ENCODE measurements around the gene COL5A3.
A peak's percentile ranks its signal among the peaks of the same experiment; 100 is the strongest.
"Not testable (repeated sequence)": the region's sequence is repeated elsewhere in the genome, so short reads cannot be mapped to it uniquely, and the experiment has no call there.

The COL5A3 gene

DNA sequence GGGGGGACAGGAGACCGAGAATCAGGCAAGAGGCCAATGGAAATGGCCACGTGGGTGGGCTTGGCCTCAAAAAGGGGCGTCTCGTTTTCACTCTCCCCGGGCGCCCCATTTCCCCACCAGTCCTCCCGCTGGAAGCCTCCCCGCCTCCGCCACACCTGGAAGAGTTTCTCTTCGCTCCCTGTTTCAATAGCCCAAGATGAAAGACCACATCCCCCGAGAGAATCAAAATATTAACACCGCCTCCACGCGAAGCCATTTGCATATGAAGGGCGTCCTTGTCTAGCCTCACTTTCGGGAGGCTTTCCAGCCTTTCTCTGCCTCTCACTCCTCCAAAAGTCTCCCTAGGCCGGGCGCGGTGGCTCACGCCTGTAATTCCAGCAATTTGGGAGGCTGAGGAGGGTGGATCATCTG lies 73.3 kb downstream of the COL5A3 start:
- DNase-seq (ENCODE audit: low read depth, low spot score), result no peak

DNA sequence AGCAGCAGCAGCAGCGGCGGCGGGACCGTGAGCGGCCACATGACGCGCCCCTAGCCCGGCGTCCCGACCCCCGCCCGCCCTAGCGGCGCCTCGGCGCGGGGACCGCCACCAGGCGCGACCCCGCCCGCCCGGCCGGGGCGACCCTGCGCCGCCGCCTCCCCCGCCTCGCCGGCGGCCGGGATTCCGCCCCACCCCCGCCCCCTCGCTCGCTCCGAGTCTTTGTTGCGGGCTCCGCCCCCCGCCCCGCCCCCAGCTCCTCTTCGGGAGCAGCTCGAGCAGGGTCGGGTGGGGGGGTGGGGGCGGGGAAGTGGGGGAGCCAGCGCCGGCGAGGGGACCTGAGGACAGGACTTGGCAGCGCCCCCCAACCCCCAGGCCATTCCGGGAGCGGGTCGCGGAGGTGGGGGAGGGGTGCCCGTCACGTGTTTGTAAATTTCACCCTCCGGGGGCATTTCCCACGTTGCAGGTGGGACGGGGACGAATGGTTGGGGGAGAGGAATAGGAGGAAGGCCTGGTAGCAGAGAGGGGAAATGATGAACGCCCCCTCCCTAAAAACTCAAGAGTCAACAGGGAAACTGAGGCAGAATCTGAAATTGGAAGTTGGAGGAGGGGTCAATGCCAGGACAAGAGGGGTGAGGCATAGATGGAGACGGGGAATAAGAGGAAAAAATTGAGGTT lies 73.8 kb downstream of the COL5A3 start, which contains the start of gene OLFM2:
TSS of gene OLFM2 (minus strand) at position 190 of the 675 bp plus-strand sequence. CDS start at position 41, 149 bp downstream.
- DNase-seq (ENCODE audit: low read depth, low spot score), result no peak

DNA sequence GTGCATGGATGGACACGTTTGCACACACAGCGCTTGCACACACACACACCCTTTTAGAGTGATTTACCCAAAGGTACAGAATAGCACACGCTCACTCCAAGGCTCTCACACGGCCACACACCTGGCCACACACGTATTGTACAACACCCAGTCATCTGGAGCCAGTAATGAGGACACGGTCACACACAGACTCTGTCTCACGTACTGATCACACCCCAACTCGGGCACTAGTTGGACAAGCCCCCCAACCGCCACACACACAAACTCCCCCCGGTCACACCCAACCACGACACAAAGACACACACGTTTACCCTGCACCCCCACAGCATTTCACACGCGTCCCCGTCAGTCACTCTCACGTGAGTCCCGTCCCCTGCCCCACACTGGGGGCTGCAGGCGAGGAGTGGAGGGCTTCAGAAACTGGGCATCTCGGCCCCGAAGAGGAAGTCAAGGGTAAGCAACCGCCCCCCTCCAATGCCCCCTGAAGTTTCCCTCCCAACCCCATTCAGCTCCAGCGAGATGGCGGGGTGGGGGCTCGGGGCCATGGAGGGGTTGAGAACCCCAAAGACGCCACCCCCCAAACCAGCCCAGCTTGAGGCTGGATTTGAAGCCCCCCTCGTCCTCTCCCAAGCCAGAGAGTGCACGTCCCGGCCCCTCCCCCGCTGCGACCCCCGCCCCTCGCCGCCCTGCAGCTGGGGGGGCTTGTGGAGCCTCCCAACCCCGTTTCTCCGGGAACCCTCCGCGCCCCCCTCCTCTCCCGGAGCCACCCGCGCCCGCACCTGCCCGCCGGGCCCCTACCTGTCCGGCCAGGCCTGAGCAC lies 74.6 kb downstream of the COL5A3 start:
- no peak for DNase-seq (ENCODE audit: low read depth, low spot score)

DNA sequence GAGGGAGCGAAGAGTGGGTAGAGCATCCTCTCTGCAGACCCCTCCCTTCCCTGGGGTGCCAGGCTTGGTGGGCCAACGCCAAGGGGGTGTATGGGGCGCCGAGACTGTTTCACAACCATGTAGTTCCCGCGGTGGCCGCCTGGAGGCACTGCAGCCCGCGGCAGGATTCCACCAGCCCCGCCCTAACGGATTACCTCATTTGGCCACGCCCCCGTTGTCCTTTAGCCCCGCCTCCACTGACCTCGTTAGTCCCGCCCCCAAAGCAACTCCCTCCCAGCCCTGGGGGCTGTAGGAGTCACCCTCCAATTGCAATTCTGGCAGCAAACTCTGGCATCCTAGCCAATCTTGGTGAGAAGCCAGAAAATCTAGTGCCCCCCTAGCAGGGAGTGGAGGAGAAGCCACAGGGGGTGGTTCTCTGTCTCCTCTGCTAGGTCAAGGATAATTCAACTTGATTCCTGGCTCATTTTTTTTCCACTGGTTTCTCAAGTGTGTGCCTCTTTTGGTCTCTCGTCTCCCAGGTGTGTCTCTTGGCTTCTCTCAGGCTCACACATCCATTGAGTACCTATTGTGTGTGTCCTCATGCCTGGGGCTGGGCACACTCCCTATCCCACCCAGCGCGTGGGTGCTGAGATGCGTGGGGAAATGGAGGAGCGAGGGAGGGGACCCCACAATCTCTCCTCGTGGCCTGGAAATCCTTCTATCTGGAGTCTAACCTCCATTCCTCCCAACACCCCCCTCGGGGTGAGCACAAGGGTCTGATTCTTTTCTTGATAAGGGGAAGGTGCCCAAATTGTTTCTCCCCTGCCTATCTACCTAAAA lies 76.0 kb downstream of the COL5A3 start:
- peak; percentile 89 for DNase-seq (ENCODE audit: low read depth, low spot score)

DNA sequence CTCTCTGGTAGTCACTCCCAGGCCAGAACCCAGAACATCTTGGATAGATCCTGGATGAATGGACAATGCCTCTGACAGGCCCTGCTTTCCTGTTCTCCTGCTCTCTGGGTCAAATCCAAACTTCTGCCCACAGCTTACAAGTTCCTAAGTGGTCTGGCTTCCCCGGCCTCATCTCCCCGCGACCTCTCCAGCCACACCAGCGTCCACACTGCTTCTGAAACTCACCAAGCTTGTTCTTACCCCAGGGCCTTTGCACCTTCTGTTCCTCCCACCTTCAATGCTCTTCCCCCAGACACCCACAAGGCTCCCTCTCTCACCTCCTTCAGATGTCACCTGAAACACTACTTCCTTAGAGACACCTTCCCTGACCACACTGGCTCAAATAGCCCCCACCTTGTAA lies 77.5 kb downstream of the COL5A3 start:
- DNase-seq (ENCODE audit: low read depth, low spot score), result no peak

DNA sequence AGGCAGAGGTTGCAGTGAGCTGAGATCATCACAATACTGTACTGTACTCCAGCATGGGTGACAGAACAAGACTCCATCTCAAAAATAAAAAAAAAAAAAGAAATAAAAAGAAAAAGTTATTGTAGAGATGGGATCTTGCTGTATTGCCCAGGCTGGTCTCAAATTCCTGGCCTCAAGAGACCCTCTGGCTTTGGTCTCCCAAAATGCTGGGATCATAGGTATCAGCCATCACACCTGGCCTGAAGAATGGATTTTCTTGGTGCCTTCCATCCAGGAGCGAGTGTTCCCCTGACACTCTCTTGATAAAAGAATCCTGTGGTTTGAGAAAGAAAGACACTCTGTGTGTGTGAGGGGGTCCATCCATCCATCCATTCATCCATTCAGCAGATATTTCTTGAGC lies 78.7 kb downstream of the COL5A3 start:
- DNase-seq (ENCODE audit: low read depth, low spot score), result no peak

DNA sequence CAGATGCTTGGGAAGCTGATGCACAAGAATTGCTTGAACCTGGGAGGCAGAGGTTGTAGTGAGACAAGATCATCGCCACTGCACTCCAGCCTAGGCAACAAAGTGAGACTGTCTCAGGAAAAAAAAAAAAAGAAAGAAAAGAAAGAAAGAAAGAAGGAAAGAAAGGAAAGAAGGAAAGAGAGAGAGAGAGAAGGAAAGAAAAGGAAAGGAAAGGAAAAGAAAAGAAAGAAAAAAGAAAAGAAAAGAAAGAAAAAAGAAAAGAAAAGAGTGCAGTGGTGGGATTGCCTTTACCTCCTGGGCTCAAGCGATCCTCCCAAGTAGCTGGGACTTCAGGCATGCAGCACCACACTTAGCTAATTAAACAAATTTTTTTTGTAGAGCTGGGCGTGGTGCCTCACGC lies 86.9 kb downstream of the COL5A3 start:
- DNase-seq (ENCODE audit: low read depth, low spot score), result no peak

DNA sequence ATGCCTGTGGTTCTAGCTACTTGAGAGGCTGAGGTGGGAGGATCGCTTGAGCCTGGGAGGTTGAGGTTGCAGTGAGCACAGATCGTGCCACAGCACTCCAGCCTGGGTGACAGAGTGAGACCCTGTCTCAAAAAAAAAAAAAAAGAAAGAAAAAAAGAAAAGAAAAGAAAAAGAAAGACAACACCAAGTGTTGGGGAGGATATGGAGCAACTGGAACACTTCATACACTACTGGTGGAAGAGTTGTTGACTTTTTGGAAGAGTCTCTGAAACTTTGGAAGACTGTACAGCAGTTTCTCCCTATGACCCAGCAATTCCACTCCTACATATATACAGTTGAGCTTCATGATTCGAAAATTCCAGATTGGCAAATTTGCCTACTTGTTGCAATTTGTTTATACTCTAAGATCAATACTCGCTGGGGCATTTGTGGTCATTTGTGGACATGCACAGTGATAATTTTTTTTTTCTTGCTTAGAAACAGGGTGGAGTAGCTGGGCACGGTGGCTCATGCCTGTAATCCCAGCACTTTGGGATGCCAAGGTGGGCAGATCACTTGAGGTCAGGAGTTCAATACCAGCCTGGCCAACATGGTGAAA lies 87.4 kb downstream of the COL5A3 start:
- not testable (repeated sequence) for DNase-seq (ENCODE audit: low read depth, low spot score)

DNA sequence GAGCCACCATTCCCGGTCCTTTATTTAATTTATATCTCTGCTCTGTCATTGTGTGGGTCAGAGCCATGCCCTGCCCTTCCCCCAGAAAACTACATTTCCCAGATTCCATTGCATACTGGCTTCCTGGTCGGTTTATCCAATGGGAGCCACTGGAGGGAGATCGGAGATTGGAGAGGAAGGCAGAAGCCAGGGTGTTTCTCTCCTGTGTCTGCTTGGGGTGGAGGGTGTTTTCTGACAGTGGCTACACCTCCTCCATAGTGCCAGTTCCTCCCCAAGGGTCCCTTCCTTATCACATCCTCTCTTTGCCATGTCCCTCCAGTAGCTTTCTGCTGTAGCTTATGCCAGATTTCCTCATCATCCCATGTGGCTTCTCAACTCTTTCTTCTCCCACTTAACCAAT lies 93.0 kb downstream of the COL5A3 start:
- peak; percentile 78 for DNase-seq (ENCODE audit: low read depth, low spot score)

DNA sequence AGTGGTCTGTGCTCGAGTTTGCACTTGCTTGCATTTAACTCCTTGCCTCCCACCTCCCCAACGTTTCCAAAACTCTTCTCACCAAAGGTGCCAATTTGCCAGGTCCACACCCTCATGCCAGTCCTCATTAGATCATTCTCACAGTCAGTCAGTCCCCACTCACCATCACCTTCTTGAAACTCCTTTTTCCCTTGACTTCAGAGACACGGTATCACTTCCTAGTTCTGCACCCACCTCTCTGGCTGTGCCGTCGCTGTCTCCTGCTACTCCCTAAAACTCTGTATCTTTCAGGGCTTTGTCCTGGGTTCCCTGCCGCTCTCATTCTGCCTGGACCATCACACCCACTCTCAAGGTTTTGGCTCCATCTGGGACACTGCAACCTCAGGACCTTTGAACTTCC lies 93.6 kb downstream of the COL5A3 start:
- DNase-seq (ENCODE audit: low read depth, low spot score), result no peak

DNA sequence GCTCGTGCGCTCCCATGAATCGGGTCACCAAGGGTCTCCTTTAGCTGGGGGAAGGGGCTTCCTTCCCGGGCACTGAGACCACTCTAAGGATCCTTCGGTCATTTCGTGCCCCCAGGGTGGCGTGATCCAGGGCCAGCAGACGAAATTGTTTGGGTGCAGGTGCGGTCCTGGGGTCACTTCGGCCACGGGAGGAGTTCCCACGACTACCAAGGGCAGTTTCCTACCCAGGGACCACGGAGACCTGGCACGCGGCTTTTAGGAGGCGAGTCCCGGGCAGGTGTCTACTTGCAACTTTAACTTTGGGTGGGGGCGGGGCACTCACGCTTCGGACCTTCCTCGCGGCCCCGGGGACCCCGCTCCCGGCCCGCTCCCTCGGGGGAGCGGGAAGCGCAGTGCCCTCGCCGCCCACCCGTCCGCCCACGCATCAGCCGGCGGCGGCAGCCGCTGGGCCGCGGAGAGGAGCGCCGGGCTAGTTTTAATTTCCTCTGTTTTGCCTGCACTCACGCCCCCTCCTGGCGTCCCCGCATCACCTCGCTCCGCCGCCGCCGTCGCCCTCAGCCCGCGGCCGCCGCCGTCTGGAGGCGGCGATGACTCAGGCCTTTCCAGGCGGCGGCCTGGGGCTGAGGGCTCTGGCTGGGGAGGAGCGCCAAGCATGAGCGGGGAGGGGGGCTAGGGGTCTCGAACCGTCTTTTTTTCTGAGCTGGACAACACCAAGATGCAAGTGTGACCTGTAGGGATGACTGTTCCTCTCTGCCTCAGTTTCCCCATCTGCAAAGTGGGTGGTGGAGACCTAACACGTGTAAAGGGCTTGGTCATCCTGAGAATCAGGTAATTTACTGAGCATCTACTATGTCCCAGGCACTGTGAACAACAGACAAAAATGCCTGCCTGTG lies 95.7 kb downstream of the COL5A3 start:
- peak; percentile 96 for DNase-seq (ENCODE audit: low read depth, low spot score)

DNA sequence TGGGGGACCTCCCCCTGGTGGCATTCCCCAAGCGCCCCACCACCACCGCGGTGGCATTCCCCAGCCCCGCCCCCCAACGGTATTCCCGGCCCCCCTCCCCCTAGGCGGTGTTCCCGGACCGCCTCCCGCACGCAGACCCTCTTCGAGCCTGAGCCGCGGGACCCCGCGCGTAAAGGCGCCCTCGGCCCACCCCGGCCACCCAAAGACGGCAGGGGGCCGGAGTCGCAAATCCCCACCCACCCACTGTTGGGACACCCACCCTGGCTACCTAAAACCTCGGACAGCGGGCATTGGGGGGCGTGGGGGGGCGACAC lies 96.3 kb downstream of the COL5A3 start:
- no peak for DNase-seq (ENCODE audit: low read depth, low spot score)

DNA sequence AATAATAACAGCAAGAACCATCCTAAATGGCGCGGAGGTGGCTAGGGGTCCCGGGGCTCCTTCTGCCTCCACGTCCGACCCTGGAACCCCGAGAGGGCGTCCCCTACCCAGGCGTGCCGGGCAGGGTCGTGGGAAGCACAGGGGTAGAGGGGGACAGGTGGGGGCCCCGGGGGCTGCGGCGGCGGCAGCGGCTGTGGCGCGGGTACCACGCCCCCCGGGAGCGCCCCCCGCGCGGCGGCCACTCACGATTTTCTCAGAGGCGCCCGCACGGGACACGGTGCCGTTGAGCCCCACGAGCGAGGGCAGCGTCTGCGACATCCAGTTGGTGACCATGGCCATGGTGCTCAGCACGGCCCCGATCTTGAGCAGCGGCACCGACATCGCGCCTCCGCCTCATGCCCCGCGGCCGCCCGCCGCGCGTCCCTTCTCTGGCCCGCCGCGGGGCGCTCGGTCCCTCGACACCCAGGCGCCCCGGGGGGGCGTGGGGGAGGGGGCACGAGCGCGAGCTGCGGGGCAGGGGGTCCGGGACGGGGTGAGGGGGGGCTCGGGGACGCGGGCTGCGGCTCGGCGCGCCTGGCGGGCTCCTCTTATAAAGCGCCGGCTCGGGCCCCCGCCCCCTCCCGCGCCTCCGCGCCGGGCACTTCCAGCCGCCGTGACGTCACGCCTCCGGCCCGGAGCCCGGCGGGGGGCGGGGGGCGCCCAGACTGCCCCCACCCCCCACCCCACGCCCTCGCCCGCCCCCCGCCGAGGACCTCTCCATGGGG lies 96.9 kb downstream of the COL5A3 start:
- DNase-seq (ENCODE audit: low read depth, low spot score), result no peak

DNA sequence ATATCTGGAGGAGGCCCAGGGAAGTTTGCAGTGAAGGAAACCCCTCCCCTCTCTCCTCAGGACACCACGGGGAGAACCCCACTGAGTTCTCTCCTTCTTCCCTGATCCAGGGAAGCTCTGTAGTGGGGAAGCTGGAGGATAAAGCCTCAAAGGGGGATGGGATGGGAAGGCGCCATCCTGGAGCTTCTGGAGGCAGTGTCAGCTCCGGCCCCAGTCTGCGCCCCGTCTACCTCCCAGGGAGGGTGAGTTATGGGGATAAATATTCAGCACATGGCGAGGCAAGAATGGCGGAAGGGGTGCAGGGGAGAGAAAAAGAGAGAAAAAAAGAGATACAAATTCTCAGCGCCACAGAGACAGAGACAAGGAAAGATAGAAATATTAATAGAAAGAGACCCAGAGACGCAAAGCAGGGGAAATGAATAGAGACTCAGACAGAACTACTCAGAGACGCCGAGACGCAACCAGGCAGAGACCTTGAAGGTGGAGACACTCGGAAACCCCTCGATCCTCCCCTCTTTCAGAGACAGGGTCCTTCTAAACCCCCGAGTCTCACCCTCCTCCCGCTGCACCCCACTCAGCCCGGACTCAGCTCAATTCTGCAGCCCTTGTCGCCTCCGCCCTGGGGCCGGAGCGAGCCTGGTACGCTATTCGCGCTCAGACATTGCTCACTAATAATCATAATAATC lies 97.6 kb downstream of the COL5A3 start:
- DNase-seq (ENCODE audit: low read depth, low spot score), result no peak

DNA sequence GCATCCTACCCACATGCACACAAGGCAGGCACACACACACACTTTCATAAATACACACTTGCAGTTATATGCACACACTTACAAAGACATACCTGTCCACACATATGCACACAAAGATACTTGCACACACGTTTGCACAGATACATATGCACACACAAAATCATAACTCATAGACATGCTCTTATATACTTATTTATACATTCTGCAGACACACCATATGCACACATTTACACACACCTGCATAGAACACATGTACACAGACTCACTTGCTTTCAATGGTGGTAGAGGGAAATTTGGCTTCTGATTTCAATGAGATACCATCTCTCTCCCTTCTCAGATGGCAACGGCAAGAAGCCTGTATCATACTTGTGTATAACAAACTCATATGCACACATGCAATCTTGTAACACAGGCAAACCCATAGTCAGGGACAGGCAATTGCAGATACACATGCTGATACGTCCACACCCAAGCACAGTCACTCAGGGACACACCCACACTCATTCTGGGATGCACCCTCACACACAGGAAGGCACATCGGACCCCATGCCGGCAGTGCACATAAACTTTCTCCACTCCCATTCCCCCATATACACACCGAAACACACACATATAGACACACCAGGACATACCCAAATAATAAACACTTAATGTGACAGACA lies 98.6 kb downstream of the COL5A3 start:
- DNase-seq (ENCODE audit: low read depth, low spot score), result no peak

DNA sequence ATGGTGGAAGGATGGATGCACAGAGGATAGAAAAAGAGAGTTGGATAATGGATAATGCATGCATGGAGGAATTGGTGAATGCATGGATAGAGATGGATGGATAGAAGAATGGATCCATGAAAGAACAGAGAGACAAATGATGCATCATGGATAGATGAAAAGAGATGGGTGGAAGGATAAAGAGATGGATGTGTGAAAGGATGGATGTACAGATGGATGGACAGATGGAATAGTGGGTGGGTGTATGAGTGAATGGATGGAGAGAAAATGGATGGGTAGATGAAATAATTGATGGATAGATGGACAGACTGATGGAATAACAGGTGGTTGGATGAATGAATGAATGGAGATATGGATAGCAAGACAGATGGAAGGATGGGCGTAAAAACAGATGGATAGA lies 99.7 kb downstream of the COL5A3 start:
- no peak for DNase-seq (ENCODE audit: low read depth, low spot score)
